Bronchial epithelial cell (primary cell): ENCODE results near the gene ORC5. TPM values are rescaled to one million over a fixed set of nuclear protein-coding genes. Genes with fewer than 3 reads are reported as not detected.

Experiments
- DNase-seq: peaks from one replicate; pipeline ENCODE4 v3.0.0-alpha.2; 2010; ENCODE audit warnings: low read depth
- FAIRE-seq: peaks from 2 replicates; lab custom pipeline; 2011; peaks lifted over from hg19 to GRCh38; lab: Jason Lieb, UNC
- H3K27me3 ChIP-seq: 2 replicates; pipeline ENCODE4 v1.5.1; 2011; ENCODE audit warnings: low read length; ENCODE audit not compliant: control insufficient read depth, insufficient read depth
- H3K36me3 ChIP-seq: 2 replicates; pipeline ENCODE4 v1.5.1; 2011; ENCODE audit warnings: low read length; ENCODE audit not compliant: control insufficient read depth, insufficient read depth
- H3K4me3 ChIP-seq: 2 replicates; pipeline ENCODE4 v1.5.1; 2011; ENCODE audit warnings: mild to moderate bottlenecking, low read depth, low read length, control low read depth
- total RNA-seq: library from RNA; depleted of rRNA; stranded (reverse); fragments of >200 nt; gene quantifications from 2 replicates; pipeline ENCODE4 v1.2.1, GENCODE V29; 2014
- TF ChIP-seq, protein P1 (sequence below): IDR thresholded peaks from 2 replicates; pipeline ENCODE4 v1.5.1; 2011; ENCODE audit warnings: mild to moderate bottlenecking, moderate library complexity, low read length, control low read depth, inconsistent platforms; ENCODE audit not compliant: insufficient read depth, severe bottlenecking

Gene ORC5
- total RNA-seq, 1 donor from 2014 or later, result 25.0 TPM

DNA sequence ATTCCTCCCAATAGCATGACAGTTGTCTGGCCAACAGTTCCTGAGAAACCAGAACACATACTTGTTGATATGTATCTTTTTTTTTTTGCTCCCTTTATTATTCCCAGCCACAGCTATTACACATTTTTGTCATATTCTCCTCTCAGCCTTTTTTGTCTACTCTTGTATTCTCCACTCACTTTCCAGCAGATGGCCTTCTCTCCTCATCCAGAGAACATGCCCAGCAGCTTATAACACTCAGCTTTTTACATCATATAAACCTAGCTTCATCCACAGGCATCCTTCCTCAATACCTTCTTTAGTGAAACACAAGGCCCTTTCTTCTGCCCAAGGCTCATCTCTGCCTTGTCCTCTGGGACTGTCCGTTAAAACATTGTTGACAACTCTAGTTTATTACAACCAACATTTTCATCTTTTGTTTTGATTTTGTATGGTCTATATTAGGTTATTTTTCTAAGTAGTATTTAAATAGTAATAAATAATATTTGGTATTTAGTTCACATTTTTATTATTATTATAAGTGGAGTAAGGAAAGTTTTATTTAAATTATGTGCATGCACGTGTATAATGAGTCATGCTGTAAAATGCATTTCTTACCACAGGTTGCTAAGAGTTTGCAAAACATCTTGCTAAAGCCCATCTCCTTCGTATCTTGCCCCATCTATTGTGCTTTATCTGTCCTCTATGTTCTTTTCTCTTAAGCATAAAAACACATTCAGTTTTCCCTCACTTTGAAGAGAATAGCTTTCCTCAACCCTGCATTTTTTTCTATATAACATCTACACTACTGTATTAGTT is 101.5 kb downstream of the ORC5 start:
- DNase-seq (peak; percentile 11), FAIRE-seq (no peak)
- TF ChIP-seq, protein P1, sequence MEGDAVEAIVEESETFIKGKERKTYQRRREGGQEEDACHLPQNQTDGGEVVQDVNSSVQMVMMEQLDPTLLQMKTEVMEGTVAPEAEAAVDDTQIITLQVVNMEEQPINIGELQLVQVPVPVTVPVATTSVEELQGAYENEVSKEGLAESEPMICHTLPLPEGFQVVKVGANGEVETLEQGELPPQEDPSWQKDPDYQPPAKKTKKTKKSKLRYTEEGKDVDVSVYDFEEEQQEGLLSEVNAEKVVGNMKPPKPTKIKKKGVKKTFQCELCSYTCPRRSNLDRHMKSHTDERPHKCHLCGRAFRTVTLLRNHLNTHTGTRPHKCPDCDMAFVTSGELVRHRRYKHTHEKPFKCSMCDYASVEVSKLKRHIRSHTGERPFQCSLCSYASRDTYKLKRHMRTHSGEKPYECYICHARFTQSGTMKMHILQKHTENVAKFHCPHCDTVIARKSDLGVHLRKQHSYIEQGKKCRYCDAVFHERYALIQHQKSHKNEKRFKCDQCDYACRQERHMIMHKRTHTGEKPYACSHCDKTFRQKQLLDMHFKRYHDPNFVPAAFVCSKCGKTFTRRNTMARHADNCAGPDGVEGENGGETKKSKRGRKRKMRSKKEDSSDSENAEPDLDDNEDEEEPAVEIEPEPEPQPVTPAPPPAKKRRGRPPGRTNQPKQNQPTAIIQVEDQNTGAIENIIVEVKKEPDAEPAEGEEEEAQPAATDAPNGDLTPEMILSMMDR, result peak; percentile 1

DNA sequence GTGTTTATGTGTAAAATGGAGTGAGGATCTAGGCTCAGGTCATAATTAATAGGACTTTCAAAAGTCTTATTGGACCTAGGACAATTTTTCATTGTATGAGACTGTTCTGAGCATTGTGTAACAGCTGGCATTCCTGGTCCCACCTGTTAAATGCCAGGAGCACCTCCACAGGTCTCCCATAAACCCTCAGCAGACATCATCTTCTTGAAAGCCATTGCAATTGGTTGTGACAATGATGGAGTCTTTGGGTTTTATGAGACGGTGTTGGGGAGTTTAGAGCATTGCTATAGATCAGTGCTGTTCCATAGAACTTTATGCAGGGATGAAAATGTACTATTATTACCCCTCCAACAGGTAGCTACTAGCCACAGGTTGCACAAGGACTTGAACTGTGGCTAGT is 108.9 kb downstream of the ORC5 start:
- H3K4me3 ChIP-seq, result no peak overlapping the region
- no peaks in the 10 kb centered on the region for H3K36me3 ChIP-seq
- DNase-seq, result no peak
- TF ChIP-seq, protein P1, result no peak
- no peak for FAIRE-seq
- no peaks in the 10 kb centered on the region for H3K27me3 ChIP-seq

More for the DNA sequence above, 101.5 kb downstream of the ORC5 start:
- Histone ChIP-seq H3K36me3 (no peaks in the 10 kb centered on the region), H3K4me3 (no peak overlapping the region), H3K27me3 (no peaks in the 10 kb centered on the region)

DNA sequence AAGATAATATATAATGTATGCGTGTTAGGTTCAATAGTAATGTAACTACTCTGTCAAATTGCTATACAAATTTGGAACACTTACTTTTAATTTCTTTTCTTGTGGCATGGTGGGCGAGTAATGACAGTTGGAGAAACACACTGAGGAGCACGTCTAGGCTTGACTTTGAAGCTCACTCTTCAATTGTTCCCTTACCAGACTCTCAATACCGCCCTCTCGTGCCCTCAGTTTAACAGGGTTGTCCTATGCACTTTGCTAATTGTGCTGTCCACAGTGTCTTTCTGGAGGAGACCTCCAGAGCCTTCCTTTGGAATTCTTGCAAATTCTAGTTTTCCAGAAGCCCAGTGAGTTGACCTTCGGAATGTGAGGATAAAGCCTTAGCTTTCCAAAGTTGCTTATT is 111.1 kb downstream of the ORC5 start:
- FAIRE-seq (no peak), DNase-seq (peak; percentile 24)
- Histone ChIP-seq H3K4me3 (no peak overlapping the region), H3K36me3 (no peaks in the 10 kb centered on the region), H3K27me3 (no peaks in the 10 kb centered on the region)
- TF ChIP-seq, protein P1, result peak; percentile 37

DNA sequence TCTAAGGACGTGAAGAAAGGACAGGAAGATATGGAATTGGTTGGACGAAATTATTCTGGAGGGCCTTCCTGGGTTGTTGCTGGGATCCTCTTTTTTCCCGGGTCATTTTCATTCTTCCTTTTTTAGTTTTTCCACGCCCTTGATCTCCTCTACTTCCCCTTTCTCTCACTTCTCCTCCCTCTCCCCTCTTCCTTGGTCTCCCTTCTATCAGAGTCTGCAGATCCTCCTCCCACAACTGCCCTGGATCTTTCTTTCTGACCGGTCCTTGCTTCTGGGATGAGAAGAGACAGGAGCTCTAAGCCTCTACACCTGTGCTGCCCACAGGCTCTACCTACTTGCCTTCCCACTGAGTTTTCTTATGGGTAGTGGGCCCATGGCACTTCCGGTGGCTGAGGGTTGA is 114.7 kb downstream of the ORC5 start:
- H3K27me3 ChIP-seq, result no peaks in the 10 kb centered on the region
- TF ChIP-seq, protein P1, result no peak

DNA sequence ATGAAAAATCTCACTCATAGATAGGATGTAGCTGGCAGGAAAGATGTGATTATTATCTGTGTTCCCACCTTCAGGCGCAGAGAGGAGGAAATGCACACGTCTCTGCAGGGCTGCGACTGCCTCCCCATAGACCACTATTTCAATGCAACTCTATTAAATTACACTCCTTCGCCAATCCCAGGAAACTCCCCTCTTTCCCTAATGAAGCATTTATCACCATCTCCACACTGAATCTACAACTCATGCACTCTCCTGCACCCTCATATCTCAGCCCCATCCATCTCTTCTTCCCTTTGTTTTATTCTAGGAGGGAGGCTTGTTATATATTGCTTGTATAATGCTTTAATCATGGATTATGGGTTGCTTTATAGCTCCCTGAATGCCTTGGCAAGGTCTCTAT is 116.6 kb downstream of the ORC5 start:
- FAIRE-seq, result no peak
- Histone ChIP-seq H3K36me3 (no peaks in the 10 kb centered on the region), H3K4me3 (no peak overlapping the region), H3K27me3 (no peaks in the 10 kb centered on the region)
- TF ChIP-seq, protein P1, result no peak
- DNase-seq, result no peak

More for the DNA sequence above, 114.7 kb downstream of the ORC5 start:
- Histone ChIP-seq H3K36me3 (no peaks in the 10 kb centered on the region), H3K4me3 (no peak overlapping the region)
- FAIRE-seq, result no peak
- DNase-seq, result no peak
